Measurements from ENCODE around the gene LIN37. TPM values are rescaled to one million over a fixed set of nuclear protein-coding genes. Genes with fewer than 3 reads are reported as not detected.

LIN37 gene
- total RNA-seq, 1 experiment from 2014 or later: 12.4 TPM

DNA sequence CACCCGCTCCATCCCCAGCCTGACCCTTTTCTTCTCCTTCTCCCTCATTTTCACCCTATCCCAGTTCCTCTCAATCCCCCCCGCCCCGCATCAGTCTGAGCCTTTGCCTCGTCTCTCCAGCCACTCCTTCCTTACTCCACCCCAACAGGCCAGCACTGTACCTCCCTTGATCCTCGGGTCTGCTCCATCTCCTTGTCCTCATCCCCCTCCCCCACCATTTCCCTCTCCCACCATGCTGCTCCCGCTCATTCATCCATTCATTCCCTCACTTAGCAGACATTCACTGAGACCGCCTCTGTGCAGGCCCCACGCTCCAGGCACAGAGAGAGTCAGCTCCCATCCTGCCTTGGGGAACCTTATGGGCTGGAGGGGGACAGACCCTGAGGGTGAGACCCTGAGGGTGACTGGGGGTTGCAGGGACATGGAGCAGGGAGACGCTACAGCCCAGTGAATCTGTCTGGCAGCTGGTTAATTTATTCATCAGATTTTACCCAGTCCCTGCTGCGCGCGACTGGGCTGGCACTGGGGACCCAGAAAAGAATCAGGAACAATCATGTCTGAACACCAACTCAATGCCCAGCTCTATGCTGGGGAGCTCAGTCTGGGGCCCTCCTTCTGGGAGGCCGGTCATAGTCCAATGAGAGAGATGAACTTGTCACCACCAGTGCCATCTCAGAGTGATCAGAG is 27.9 kb downstream of the LIN37 start:
- TSS peak; percentile 47 for BruUV-seq (replicated peaks)
- Mint-ChIP-seq H3K27ac (ENCODE audit: unreplicated experiment) (peak overlapping the region; percentile 6), H3K36me3 (ENCODE audit: insufficient read depth, unreplicated experiment) (peaks cover 11% of the 10 kb centered on the region), H3K9me3 (ENCODE audit: low read depth, unreplicated experiment) (no peaks in the 10 kb centered on the region), H3K4me1 (ENCODE audit: low read depth, unreplicated experiment) (peaks cover 13% of the 10 kb centered on the region), H3K27me3 (ENCODE audit: unreplicated experiment) (no peaks in the 10 kb centered on the region), H3K4me3 (ENCODE audit: low read depth, unreplicated experiment) (peak overlapping the region; percentile 69)
- CTCF ChIA-PET: no interaction called here
- intact Hi-C loops (cut with micrococcal nuclease; ENCODE audit: unreplicated experiment): no loop called here
- no peak for DNase-seq
- TF ChIP-seq, protein P1, sequence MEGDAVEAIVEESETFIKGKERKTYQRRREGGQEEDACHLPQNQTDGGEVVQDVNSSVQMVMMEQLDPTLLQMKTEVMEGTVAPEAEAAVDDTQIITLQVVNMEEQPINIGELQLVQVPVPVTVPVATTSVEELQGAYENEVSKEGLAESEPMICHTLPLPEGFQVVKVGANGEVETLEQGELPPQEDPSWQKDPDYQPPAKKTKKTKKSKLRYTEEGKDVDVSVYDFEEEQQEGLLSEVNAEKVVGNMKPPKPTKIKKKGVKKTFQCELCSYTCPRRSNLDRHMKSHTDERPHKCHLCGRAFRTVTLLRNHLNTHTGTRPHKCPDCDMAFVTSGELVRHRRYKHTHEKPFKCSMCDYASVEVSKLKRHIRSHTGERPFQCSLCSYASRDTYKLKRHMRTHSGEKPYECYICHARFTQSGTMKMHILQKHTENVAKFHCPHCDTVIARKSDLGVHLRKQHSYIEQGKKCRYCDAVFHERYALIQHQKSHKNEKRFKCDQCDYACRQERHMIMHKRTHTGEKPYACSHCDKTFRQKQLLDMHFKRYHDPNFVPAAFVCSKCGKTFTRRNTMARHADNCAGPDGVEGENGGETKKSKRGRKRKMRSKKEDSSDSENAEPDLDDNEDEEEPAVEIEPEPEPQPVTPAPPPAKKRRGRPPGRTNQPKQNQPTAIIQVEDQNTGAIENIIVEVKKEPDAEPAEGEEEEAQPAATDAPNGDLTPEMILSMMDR (IDR thresholded peaks at IDR 0.05; ENCODE audit: unreplicated experiment): no peak

DNA sequence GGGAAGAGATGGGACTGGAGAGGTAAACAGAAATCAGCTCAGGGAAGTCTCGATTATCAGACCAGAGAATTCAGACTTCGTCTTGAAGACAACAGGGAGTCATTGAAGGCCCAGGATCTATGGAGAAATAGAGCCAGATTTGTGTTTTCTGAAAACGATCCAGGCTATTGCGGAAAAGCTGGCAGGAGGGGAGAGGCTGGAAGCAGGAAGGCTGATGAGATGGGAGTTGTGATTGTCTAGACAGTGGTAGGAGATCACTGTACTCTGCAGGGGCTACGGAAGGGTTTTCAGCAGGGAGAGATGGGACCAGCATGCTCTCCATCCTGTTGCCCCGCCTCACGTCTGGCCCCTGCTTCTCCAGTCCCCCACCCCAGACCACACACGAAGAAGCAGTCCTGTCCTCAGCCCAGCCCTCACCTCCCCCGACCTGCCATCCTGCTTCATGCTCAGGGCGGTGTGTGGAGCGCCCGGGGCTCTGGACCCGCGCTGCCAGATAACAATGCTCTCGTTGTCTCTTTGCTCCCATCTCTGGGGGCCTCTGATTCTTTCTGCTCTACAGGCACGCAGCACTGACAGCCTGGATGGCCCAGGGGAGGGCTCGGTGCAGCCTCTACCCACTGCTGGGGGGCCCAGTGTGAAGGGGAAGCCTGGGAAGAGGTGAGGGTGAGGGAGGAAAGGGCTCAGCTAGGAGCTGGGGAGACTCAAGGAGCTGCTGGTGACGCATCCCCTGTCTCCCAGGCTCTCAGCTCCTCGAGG is 28.9 kb downstream of the LIN37 start:
- Mint-ChIP-seq H3K4me1 (ENCODE audit: low read depth, unreplicated experiment) (peaks cover 13% of the 10 kb centered on the region), H3K9me3 (ENCODE audit: low read depth, unreplicated experiment) (no peaks in the 10 kb centered on the region), H3K36me3 (ENCODE audit: insufficient read depth, unreplicated experiment) (peaks cover 11% of the 10 kb centered on the region), H3K27me3 (ENCODE audit: unreplicated experiment) (no peaks in the 10 kb centered on the region), H3K4me3 (ENCODE audit: low read depth, unreplicated experiment) (no peak overlapping the region), H3K27ac (ENCODE audit: unreplicated experiment) (no peak overlapping the region)
- no peak for DNase-seq
- CTCF ChIA-PET: interaction anchor here (0.8 kb wide), 1 partner anchor 15 kb away, joined by 4 read pairs; no protein-coding TSS in a partner anchor
- intact Hi-C loops (cut with micrococcal nuclease; ENCODE audit: unreplicated experiment): no loop called here
- no TSS peak for BruUV-seq (replicated peaks)
- TF ChIP-seq, protein P1 (IDR thresholded peaks at IDR 0.05; ENCODE audit: unreplicated experiment): no peak

- H3K4me3 Mint-ChIP-seq (ENCODE audit: low read depth, unreplicated experiment): no peak overlapping the region
- no peak for DNase-seq
- CTCF ChIA-PET: interaction anchor here (0.7 to 0.8 kb wide), 2 partner anchors 15 to 32 kb away, joined by 3 to 4 read pairs; partner anchors contain the start of gene PSENEN
- peaks cover 11% of the 10 kb centered on the region for H3K36me3 Mint-ChIP-seq (ENCODE audit: insufficient read depth, unreplicated experiment)
- BruUV-seq (replicated peaks): no TSS peak
- intact Hi-C loops (cut with micrococcal nuclease; ENCODE audit: unreplicated experiment): no loop called here
- H3K9me3 Mint-ChIP-seq (ENCODE audit: low read depth, unreplicated experiment): no peaks in the 10 kb centered on the region
- H3K27ac Mint-ChIP-seq (ENCODE audit: unreplicated experiment): no peak overlapping the region
- TF ChIP-seq, protein P1 (IDR thresholded peaks at IDR 0.05; ENCODE audit: unreplicated experiment): no peak
- H3K27me3 Mint-ChIP-seq (ENCODE audit: unreplicated experiment): no peaks in the 10 kb centered on the region
- peaks cover 13% of the 10 kb centered on the region for H3K4me1 Mint-ChIP-seq (ENCODE audit: low read depth, unreplicated experiment)
Measured at GRCh38 chr19:35777961-35778360, 29.6 kb downstream of the LIN37 start.

- Mint-ChIP-seq H3K27ac (ENCODE audit: unreplicated experiment) (no peak overlapping the region), H3K9me3 (ENCODE audit: low read depth, unreplicated experiment) (no peaks in the 10 kb centered on the region), H3K27me3 (ENCODE audit: unreplicated experiment) (no peaks in the 10 kb centered on the region), H3K36me3 (ENCODE audit: insufficient read depth, unreplicated experiment) (peaks cover 11% of the 10 kb centered on the region), H3K4me3 (ENCODE audit: low read depth, unreplicated experiment) (no peak overlapping the region), H3K4me1 (ENCODE audit: low read depth, unreplicated experiment) (peaks cover 20% of the 10 kb centered on the region)
- intact Hi-C loops (cut with micrococcal nuclease; ENCODE audit: unreplicated experiment): no loop called here
- no TSS peak for BruUV-seq (replicated peaks)
- DNase-seq: no peak
- CTCF ChIA-PET: no interaction called here
- TF ChIP-seq, protein P1 (IDR thresholded peaks at IDR 0.05; ENCODE audit: unreplicated experiment): no peak
Measured at GRCh38 chr19:35779033-35779432, 30.7 kb downstream of the LIN37 start.
